GM23248 (cell line): ENCODE data around the gene TTC4.

ENCODE experiments used
- EZH2 ChIP-seq: fragments of 200-600 bp; sonication (generic); IDR thresholded peaks from 2 replicates; pipeline ENCODE4 v1.6.1; 2018; ENCODE audit warnings: antibody characterized with exemption, mild to moderate bottlenecking; ENCODE audit not compliant: insufficient read depth, poor library complexity, severe bottlenecking
- EZH2phosphoT487 ChIP-seq: fragments of 200-600 bp; sonication (generic); IDR thresholded peaks from 2 replicates; pipeline ENCODE4 v1.6.1; 2018; ENCODE audit warnings: antibody characterized with exemption, moderate library complexity, mild to moderate bottlenecking, low read depth; ENCODE audit not compliant: insufficient read depth

DNA sequence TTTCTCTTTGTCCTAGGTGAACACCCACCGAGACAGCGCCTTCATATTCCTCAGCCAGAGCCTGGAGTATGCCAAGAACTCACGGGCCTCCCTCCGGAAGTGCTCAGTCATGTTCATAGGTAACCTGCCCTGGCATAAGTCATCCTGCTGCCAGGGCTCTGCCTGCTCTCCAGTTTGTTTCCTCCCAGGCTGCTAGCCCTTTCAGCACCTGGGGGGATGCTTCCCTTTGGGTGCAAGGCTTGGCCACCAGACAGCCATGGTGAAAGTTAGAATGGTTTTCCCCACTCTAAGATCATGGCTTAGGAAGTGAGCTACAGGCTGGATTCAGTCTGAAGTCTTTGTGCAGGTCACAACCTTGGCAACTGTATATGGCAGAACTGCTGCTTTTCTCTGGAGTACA lies 9.2 kb upstream of the TTC4 start:
- TF ChIP-seq EZH2phosphoT487, result no peak
- TF ChIP-seq EZH2, result no peak
